Mesodermal cell (in vitro differentiated cells): ENCODE measurements around the gene AFM.

ENCODE experiments used
- H3K27ac ChIP-seq: 2 replicates; pipeline ENCODE4 v1.7.0; 2013; ENCODE audit warnings: mild to moderate bottlenecking, low read depth, low read length, moderate library complexity; ENCODE audit not compliant: severe bottlenecking
- H3K36me3 ChIP-seq: 2 replicates; pipeline ENCODE4 v1.7.1; 2013; ENCODE audit warnings: mild to moderate bottlenecking, low read length, moderate library complexity; ENCODE audit not compliant: control insufficient read depth, insufficient read depth
- H3K4me1 ChIP-seq: one replicate; pipeline ENCODE4 v1.7.1; 2013; ENCODE audit warnings: mild to moderate bottlenecking, low read length; ENCODE audit not compliant: insufficient read depth, control insufficient read depth, poor library complexity, severe bottlenecking
- H3K4me3 ChIP-seq: 2 replicates; pipeline ENCODE4 v1.7.0; 2013; ENCODE audit warnings: low read length, control low read depth, mild to moderate bottlenecking; ENCODE audit not compliant: insufficient read depth, poor library complexity, severe bottlenecking; ENCODE audit errors: extremely low read depth
- H3K9me3 ChIP-seq: 2 replicates; pipeline ENCODE4 v1.7.1; 2013; ENCODE audit warnings: mild to moderate bottlenecking, low read length, moderate library complexity; ENCODE audit not compliant: control insufficient read depth
- WGBS, 2 experiments: methylation state at CpG; one replicate each; pipeline ENCODE4 v1.1.5; 2013; ENCODE audit warnings: missing lambda C conversion rate in 2 of 2; ENCODE audit not compliant: insufficient coverage in 2 of 2; 5-methylcytosine and 5-hydroxymethylcytosine counted together

AFM gene

GRCh38 chr4:73451404-73451803, 30.1 kb upstream of the AFM start:
- Histone ChIP-seq H3K4me3 (no peak overlapping the region), H3K4me1 (peaks cover 35% of the 10 kb centered on the region), H3K36me3 (no peaks in the 10 kb centered on the region), H3K27ac (no peak overlapping the region), H3K9me3 (peaks cover 3% of the 10 kb centered on the region)
- 48% methylated on average over 2 of the region's 3 CpGs; no CpG with 5 or more reads in 1 of the 2 experiments for WGBS, 2 experiments

DNA sequence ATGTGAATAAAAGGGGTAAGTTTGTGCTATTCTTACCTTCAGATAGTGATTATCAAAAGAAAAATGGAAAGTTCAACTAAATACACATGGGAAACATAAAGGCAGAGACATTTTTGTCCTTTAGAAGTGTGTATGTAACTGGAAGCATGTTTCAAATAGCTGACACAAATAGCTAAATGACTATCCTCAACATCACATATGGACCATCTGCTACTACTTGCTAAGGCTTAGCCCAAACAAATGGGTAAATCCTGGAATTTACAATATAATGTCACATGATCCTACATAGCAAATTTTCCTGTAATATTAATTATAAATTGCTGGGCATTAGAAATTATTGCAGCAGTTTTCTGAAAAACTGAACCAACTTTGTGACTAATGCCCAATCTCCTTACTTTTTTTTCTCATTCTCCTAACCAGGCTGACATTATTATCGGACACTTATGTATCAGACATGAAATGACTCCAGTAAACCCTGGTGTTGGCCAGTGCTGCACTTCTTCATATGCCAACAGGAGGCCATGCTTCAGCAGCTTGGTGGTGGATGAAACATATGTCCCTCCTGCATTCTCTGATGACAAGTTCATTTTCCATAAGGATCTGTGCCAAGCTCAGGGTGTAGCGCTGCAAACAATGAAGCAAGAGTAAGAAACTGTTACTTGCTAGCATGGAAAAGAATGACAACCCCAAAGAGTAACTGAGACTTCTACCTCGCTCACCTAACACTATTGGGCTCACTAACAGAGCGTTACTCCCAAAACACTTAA, 29.4 kb upstream of the AFM start:
- Histone ChIP-seq H3K27ac (peak overlapping the region; percentile 58), H3K9me3 (peaks cover 3% of the 10 kb centered on the region), H3K4me3 (no peak overlapping the region), H3K36me3 (no peaks in the 10 kb centered on the region), H3K4me1 (peaks cover 35% of the 10 kb centered on the region)
- WGBS, 2 experiments, result 83 to 90% methylated on average over 1 to 2 of the region's 4 CpGs

DNA sequence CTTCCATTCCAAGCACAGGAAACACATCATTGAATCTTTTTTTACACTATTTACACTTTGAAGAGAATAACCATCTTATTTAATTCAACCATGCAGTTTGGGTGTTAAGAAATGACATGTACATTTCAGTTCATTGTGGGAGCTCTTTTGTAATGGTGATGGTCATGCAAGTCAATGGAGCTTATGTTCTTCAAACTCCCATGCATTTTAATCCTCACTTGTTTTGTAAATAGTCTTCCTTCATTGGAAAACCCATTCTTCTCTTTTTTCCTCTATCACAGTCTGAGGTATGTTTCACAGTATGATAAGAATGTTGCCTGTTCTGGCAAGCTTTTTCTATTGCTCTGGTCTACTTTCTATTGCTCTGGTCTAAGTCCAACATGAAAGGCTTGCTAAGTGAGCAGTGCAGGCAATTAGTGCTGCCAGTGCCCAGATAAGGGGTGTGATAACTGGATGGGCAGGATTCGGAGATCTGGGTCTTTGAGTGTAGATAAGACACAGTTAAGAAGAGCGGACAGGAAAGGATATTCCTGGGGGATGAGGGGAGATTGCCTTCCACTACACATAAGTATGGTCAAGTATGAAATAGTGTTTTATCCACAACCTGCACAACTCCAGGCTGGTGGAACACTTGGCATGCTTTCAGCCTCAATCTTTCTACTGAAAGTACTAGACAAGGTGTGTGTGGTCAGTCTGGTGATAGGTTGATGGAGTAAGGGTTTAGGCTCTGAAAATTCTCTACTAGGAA, 28.4 kb upstream of the AFM start:
- no peaks in the 10 kb centered on the region for H3K36me3 ChIP-seq
- peak overlapping the region; percentile 86 for H3K27ac ChIP-seq
- H3K9me3 ChIP-seq, result peaks cover 3% of the 10 kb centered on the region
- H3K4me1 ChIP-seq, result peaks cover 30% of the 10 kb centered on the region
- H3K4me3 ChIP-seq, result no peak overlapping the region
- WGBS, 2 experiments, result 20 to 50% methylated on average over 1 of the region's 2 CpGs

- no peak overlapping the region for H3K4me3 ChIP-seq
- peak overlapping the region; percentile 86 for H3K27ac ChIP-seq
- no peaks in the 10 kb centered on the region for H3K36me3 ChIP-seq
- H3K9me3 ChIP-seq, result peaks cover under 1% of the 10 kb centered on the region
- peaks cover 30% of the 10 kb centered on the region for H3K4me1 ChIP-seq
Measured at GRCh38 chr4:73453701-73454005, 27.9 kb upstream of the AFM start.

GRCh38 chr4:73454920-73455319, 26.6 kb upstream of the AFM start:
- H3K4me1 ChIP-seq, result peaks cover 24% of the 10 kb centered on the region
- WGBS, 2 experiments, result 100% methylated on average over 1 of the region's 3 CpGs; no CpG with 5 or more reads in 1 of the 2 experiments
- H3K36me3 ChIP-seq, result no peaks in the 10 kb centered on the region
- H3K4me3 ChIP-seq, result no peak overlapping the region
- H3K27ac ChIP-seq, result no peak overlapping the region
- H3K9me3 ChIP-seq, result no peaks in the 10 kb centered on the region

DNA sequence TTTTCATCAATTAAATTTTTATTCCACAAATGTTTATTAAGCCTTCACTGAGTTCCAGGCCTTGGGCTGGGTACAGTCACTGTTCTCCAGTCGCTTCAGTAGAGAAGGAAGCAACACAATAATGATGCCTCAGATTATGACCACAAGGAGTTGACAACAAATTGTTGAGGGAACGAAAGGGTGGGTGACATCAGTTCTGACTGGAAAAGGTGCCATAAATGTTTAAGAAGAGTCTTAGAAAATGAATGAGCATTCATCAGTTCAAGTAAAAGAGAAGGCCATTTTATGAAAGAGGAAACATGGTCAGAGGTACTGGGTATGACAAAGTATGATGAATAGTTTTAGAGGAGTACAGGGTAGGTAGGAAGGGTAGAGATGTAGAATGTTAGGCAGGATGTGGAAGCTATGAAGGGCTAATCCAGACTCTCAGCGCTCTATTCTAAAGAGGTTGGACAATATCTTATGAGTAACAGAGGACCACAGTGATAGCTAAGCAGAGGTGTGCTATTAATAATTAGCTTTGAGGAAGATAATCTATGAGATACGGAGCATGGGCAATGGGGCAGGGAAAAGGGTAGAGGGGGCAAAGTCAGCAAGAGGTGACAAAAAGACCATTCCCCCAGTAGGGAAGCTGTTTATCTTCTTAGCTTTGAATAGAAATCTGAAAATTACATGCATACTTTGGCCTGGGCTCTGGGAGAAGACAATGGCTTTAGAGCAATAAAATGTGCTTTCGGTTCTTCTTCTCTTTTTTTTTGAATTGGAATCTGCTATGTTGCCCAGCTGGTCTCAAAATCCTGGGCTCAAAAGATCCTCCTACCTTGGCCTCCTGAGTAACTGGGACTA, 25.1 kb upstream of the AFM start:
- Histone ChIP-seq H3K4me3 (no peak overlapping the region), H3K27ac (no peak overlapping the region), H3K9me3 (no peaks in the 10 kb centered on the region), H3K4me1 (peaks cover 16% of the 10 kb centered on the region), H3K36me3 (no peaks in the 10 kb centered on the region)
- 90 to 95% methylated on average over 3 to 4 of the region's 5 CpGs for WGBS, 2 experiments

GRCh38 chr4:73458184-73459047, 23.1 kb upstream of the AFM start:
- H3K4me3 ChIP-seq, result no peak overlapping the region
- peaks cover 3% of the 10 kb centered on the region for H3K4me1 ChIP-seq
- 88% methylated on average over 1 to 2 of the region's 4 CpGs for WGBS, 2 experiments
- H3K27ac ChIP-seq, result no peak overlapping the region
- no peaks in the 10 kb centered on the region for H3K36me3 ChIP-seq
- H3K9me3 ChIP-seq, result no peaks in the 10 kb centered on the region

GRCh38 chr4:73459048-73459421, 22.5 kb upstream of the AFM start:
- no CpG with 5 or more reads among the region's 3 CpGs for WGBS, 2 experiments
- Histone ChIP-seq H3K36me3 (no peaks in the 10 kb centered on the region), H3K4me3 (no peak overlapping the region), H3K27ac (no peak overlapping the region), H3K4me1 (no peaks in the 10 kb centered on the region), H3K9me3 (no peaks in the 10 kb centered on the region)

DNA sequence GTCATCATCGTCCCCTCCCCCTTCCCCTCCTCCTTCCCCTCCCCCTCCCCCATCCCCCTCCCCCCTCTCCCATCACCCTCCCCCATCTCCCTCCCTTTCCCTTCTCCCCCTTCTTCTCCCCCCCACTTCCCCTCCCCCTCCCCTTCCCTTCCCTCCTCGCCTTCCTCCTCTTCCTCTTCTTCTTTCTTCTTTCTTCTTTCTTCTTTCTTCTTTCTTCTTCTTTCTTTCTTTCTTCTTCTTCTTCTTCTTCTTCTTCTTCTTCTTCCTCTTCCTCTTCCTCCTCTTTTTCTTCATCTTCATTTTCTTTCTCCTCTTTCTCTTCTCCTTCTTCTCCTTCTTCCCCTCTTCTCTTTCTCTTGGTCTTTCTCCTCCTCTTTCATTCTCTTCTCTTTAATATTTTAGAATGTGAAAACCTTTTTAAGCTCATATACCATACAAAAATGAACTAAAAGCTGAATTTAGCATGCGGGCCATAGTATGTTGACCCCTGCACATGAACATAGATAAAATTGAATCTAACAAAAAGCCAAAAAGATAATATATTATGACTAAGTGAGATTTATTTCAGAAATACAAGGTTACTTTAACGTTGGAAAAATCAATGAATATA, 20.5 kb upstream of the AFM start:
- WGBS, 2 experiments, result 100% methylated on average over 1 of the region's 4 CpGs; no CpG with 5 or more reads in 1 of the 2 experiments
- Histone ChIP-seq H3K4me3 (no peak overlapping the region), H3K36me3 (no peaks in the 10 kb centered on the region), H3K9me3 (no peaks in the 10 kb centered on the region), H3K4me1 (no peaks in the 10 kb centered on the region), H3K27ac (no peak overlapping the region)

- H3K36me3 ChIP-seq, result no peaks in the 10 kb centered on the region
- no peaks in the 10 kb centered on the region for H3K4me1 ChIP-seq
- no peaks in the 10 kb centered on the region for H3K9me3 ChIP-seq
- no peak overlapping the region for H3K4me3 ChIP-seq
- no CpG with 5 or more reads among the region's 3 CpGs for WGBS, 2 experiments
- H3K27ac ChIP-seq, result no peak overlapping the region
Measured at GRCh38 chr4:73468170-73468569, 13.4 kb upstream of the AFM start.
